HCT116 (cell line): ENCODE data around the gene CST11. TPM values are rescaled to one million over a fixed set of nuclear protein-coding genes. Genes with fewer than 3 reads are reported as not detected.

Source experiments
- ATAC-seq: fragments of 200-7000 bp; cut with Tn5 transposase; 2 replicates; pipeline ENCODE4 v1.9.1; 2020; ENCODE audit warnings: mild to moderate bottlenecking, moderate library complexity
- BruUV-seq: library from RNA; stranded (reverse); fragments of 400-500 nt; replicated peaks from 2 replicates; lab custom pipeline; 2021; lab: Mats Ljungman, UMichigan
- CTCF ChIA-PET: fragments of 300-600 bp; sonication (Branson Sonifier 250); formaldehyde crosslinking; loops from one replicate; lab custom pipeline; 2021; ENCODE audit warnings: antibody characterized with exemption; lab: Charles Lee
- POLR2A ChIA-PET: fragments of 300-600, 350-600 bp; sonication (Branson Sonifier 250); formaldehyde crosslinking; loops from one replicate; lab custom pipeline; 2021; ENCODE audit warnings: antibody characterized with exemption; lab: Charles Lee
- RAD21 ChIA-PET, 2 experiments: fragments of 300-600 bp; sonication (Branson Sonifier 250); formaldehyde crosslinking; loops; one replicate each; lab custom pipeline; 2023; ENCODE audit warnings: low total read pairs in 2 of 2; ENCODE audit not compliant: uncharacterized antibody in 2 of 2, unreplicated experiment in 2 of 2, low non-redundant PET in 1 of 2; lab: Charles Lee
- DNase-seq: peaks from one replicate; pipeline ENCODE4 v3.0.0-alpha.2; 2010; ENCODE audit warnings: low read depth, low spot score
- H2AFZ ChIP-seq: fragments of 200-600 bp; shearing (Covaris generic), sonication (generic); 2 replicates; pipeline ENCODE4 v1.6.1; 2017; ENCODE audit warnings: low read depth, mixed run types, mixed read lengths, antibody characterized with exemption, low read length; ENCODE audit not compliant: poor library complexity, severe bottlenecking
- H3K27ac ChIP-seq: 2 replicates; pipeline ENCODE4 v1.5.1; 2012; ENCODE audit warnings: low read depth, low read length
- H3K27me3 ChIP-seq: fragments of 200-600 bp; sonication (generic); 2 replicates; pipeline ENCODE4 v1.6.1; 2016; ENCODE audit warnings: mixed run types, low read length, mixed read lengths; ENCODE audit not compliant: insufficient read depth
- H3K36me3 ChIP-seq, 2 experiments: fragments of 200-500 bp in 1 of 2; fragments of 200-600 bp in 1 of 2; sonication (Bioruptor generic) in 1 of 2; sonication (generic) in 1 of 2; 2 replicates each; pipeline versions ENCODE4 v1.5.1 to v1.6.1; 2014 to 2016; ENCODE audit warnings: low read length in 2 of 2, inconsistent platforms in 1 of 2, mixed read lengths in 1 of 2, mixed run types in 1 of 2; ENCODE audit not compliant: insufficient read depth in 2 of 2, control insufficient read depth in 1 of 2
- H3K4me1 ChIP-seq, 2 experiments: fragments of 200-600 bp in 1 of 2; sonication (generic) in 1 of 2; 2 replicates each; pipeline versions ENCODE4 v1.5.1 to v1.6.1; 2012 to 2017; ENCODE audit warnings: low read length in 2 of 2, inconsistent platforms in 1 of 2, mild to moderate bottlenecking in 1 of 2, mixed read lengths in 1 of 2, mixed run types in 1 of 2, moderate library complexity in 1 of 2; ENCODE audit not compliant: insufficient read depth in 2 of 2, control insufficient read depth in 1 of 2
- H3K4me2 ChIP-seq: fragments of 200-600 bp; sonication (generic); 2 replicates; pipeline ENCODE4 v1.6.1; 2017; ENCODE audit warnings: mixed run types, low read length, mixed read lengths
- H3K4me3 ChIP-seq, 2 experiments: fragments of 200-600 bp in 1 of 2; sonication (generic) in 1 of 2; replicated peaks in 1 of 2; 2 replicates each; pipeline ENCODE4 v1.5.1; 2011 to 2016; ENCODE audit warnings: low read length in 2 of 2, control low read depth in 1 of 2, low read depth in 1 of 2, mild to moderate bottlenecking in 1 of 2, mixed read lengths in 1 of 2, mixed run types in 1 of 2
- H3K79me2 ChIP-seq: fragments of 200-600 bp; sonication (generic); 2 replicates; pipeline ENCODE4 v1.6.1; 2017; ENCODE audit warnings: mild to moderate bottlenecking, mixed run types, low read length, moderate library complexity, mixed read lengths; ENCODE audit not compliant: insufficient read depth
- H3K9ac ChIP-seq: fragments of 200-600 bp; sonication (generic); 2 replicates; pipeline ENCODE4 v1.6.1; 2016; ENCODE audit warnings: low read length, mixed read lengths
- H3K9me2 ChIP-seq: fragments of 200-600 bp; sonication (generic), shearing (Covaris generic); 2 replicates; pipeline ENCODE4 v1.6.1; 2017; ENCODE audit warnings: mixed run types, mild to moderate bottlenecking, moderate library complexity; ENCODE audit not compliant: insufficient read depth
- H3K9me3 ChIP-seq, 2 experiments: fragments of 200-500 bp in 1 of 2; fragments of 200-600 bp in 1 of 2; sonication (Bioruptor generic) in 1 of 2; sonication (generic) in 1 of 2; 2 replicates each; pipeline ENCODE4 v1.6.1; 2014 to 2017; ENCODE audit warnings: low read length in 2 of 2, mixed read lengths in 2 of 2, inconsistent platforms in 1 of 2, low read depth in 1 of 2, mild to moderate bottlenecking in 1 of 2, mixed run types in 1 of 2, moderate library complexity in 1 of 2; ENCODE audit not compliant: control insufficient read depth in 1 of 2, insufficient read depth in 1 of 2
- H4K20me1 ChIP-seq: fragments of 200-600 bp; sonication (generic), shearing (Covaris generic); 2 replicates; pipeline ENCODE4 v1.6.1; 2017; ENCODE audit warnings: mixed run types, mild to moderate bottlenecking, moderate library complexity; ENCODE audit not compliant: insufficient read depth
- CBX3 ChIP-seq: IDR thresholded peaks from 2 replicates; pipeline ENCODE4 v1.6.1; 2012; ENCODE audit warnings: low read depth
- CEBPB ChIP-seq: IDR thresholded peaks from 2 replicates; pipeline ENCODE4 v1.6.1; 2012; ENCODE audit warnings: low read depth
- EZH2phosphoT487 ChIP-seq: fragments of 200-600 bp; IDR thresholded peaks from 2 replicates; pipeline ENCODE4 v1.6.1; 2018; ENCODE audit warnings: antibody characterized with exemption, borderline replicate concordance
- FOSL1 ChIP-seq: IDR thresholded peaks from 2 replicates; pipeline ENCODE4 v1.6.1; 2012; ENCODE audit warnings: low read depth
- JUND ChIP-seq: IDR thresholded peaks from 2 replicates; pipeline ENCODE4 v1.6.1; 2012
- POLR2A ChIP-seq: IDR thresholded peaks from 2 replicates; pipeline ENCODE4 v1.7.0; 2011; ENCODE audit warnings: borderline replicate concordance; ENCODE audit not compliant: insufficient read depth, insufficient read length; ENCODE audit errors: extremely low read depth
- POLR2AphosphoS5 ChIP-seq: IDR thresholded peaks from 2 replicates; pipeline ENCODE4 v1.6.1; 2011; ENCODE audit warnings: mild to moderate bottlenecking, low read depth, low read length, moderate library complexity
- RAD21 ChIP-seq: IDR thresholded peaks from 2 replicates; pipeline ENCODE4 v1.6.1; 2012; ENCODE audit warnings: low read depth, mild to moderate bottlenecking
- SIN3A ChIP-seq: IDR thresholded peaks from 2 replicates; pipeline ENCODE4 v1.6.1; 2012; ENCODE audit warnings: low read depth
- SP1 ChIP-seq: IDR thresholded peaks from 2 replicates; pipeline ENCODE4 v1.6.1; 2012; ENCODE audit warnings: low read depth
- SRF ChIP-seq: IDR thresholded peaks from 2 replicates; pipeline ENCODE4 v1.6.1; 2012; ENCODE audit warnings: low read depth
- TCF7L2 ChIP-seq: IDR thresholded peaks from 2 replicates; pipeline ENCODE4 v1.7.0; 2011; ENCODE audit warnings: borderline replicate concordance, inconsistent platforms; ENCODE audit not compliant: insufficient read depth, insufficient read length; ENCODE audit errors: extremely low read depth
- YY1 ChIP-seq: IDR thresholded peaks from 2 replicates; pipeline ENCODE4 v1.6.1; 2011; ENCODE audit warnings: low read length, low read depth, moderate library complexity, mild to moderate bottlenecking; ENCODE audit not compliant: insufficient replicate concordance; ENCODE audit errors: extremely low read depth
- ZFX ChIP-seq: fragments of 450-650 bp; IDR thresholded peaks from 2 replicates; pipeline ENCODE4 v1.6.1; 2017
- intact Hi-C: fragments of 100-400 bp; cut with micrococcal nuclease; formaldehyde crosslinking; loops from 2 replicates; pipeline ENCODE4 v1.10.0; 2022
- total RNA-seq: library from RNA; stranded (reverse); gene quantifications from one replicate; pipeline ENCODE4 v1.2.1, GENCODE V29; 2021; ENCODE audit not compliant: unreplicated experiment
- TF ChIP-seq, protein P1 (sequence below), 3 experiments: fragments of 200-600 bp in 1 of 3; sonication (generic) in 1 of 3; IDR thresholded peaks in 2 of 3; conservative IDR thresholded peaks in 1 of 3; 2 replicates each; pipeline ENCODE4 v1.5.1; 2012 to 2017; ENCODE audit warnings: low read depth in 2 of 3, low read length in 2 of 3, antibody characterized with exemption in 1 of 3, borderline replicate concordance in 1 of 3, control low read depth in 1 of 3, mild to moderate bottlenecking in 1 of 3, mixed read lengths in 1 of 3, mixed run types in 1 of 3, moderate library complexity in 1 of 3; ENCODE audit not compliant: insufficient read depth in 1 of 3
- TF ChIP-seq, protein P2 (sequence below): IDR thresholded peaks from 2 replicates; pipeline ENCODE4 v1.6.1; 2011; ENCODE audit warnings: mild to moderate bottlenecking, low read length, moderate library complexity; ENCODE audit not compliant: insufficient replicate concordance; ENCODE audit errors: extremely low read depth
- TF ChIP-seq, protein P3 (sequence below): IDR thresholded peaks from 2 replicates; pipeline ENCODE4 v1.6.1; 2012
- TF ChIP-seq, protein P4 (sequence below): IDR thresholded peaks from 2 replicates; pipeline ENCODE4 v1.6.1; 2012; ENCODE audit warnings: low read depth

Gene CST11
- total RNA-seq, 1 experiment from 2014 or later: not detected

DNA sequence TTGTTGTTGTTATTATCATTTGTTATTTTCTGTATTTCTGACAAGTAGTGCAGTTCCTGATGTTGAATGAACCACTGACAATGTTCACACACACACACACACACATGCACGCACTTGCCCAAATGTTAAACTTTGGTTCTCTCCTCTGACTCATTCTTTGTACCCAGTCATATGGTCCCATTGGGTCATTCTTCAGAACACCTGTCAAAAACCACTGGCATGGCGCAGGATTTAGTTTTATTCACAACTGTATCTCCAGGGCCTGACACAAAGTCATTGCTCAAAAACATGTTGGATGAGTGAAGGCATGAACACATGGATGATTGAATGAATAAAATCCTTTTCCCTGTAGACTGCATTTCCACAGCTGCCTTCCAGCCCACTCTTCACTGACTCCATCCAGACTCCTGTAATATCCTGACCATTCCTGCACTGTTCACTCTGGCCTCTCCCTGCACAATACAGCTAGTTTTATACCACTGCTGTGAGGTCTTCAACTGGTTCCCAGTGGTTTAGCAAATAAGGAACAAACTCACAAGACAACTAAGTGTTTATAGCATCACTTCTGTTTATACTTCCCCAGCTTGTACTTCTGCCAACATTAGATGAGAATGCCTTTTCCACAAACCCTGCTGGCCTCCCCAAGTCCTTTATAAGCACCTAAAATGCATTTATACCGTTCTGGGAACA is 6.9 kb upstream of the CST11 start:
- no peak overlapping the region for H2AFZ ChIP-seq
- ChIA-PET POLR2A (no interaction called here), CTCF (interaction anchor here (2.0 kb wide), 1 partner anchor 17 kb away, joined by 5 read pairs; no protein-coding TSS in a partner anchor)

More for the DNA sequence above, 6.9 kb upstream of the CST11 start:
- no peaks in the 10 kb centered on the region; a peak in 1 of 4 replicates for H3K9me3 ChIP-seq
- RAD21 ChIA-PET: no interaction called here
- TF ChIP-seq, protein P1, sequence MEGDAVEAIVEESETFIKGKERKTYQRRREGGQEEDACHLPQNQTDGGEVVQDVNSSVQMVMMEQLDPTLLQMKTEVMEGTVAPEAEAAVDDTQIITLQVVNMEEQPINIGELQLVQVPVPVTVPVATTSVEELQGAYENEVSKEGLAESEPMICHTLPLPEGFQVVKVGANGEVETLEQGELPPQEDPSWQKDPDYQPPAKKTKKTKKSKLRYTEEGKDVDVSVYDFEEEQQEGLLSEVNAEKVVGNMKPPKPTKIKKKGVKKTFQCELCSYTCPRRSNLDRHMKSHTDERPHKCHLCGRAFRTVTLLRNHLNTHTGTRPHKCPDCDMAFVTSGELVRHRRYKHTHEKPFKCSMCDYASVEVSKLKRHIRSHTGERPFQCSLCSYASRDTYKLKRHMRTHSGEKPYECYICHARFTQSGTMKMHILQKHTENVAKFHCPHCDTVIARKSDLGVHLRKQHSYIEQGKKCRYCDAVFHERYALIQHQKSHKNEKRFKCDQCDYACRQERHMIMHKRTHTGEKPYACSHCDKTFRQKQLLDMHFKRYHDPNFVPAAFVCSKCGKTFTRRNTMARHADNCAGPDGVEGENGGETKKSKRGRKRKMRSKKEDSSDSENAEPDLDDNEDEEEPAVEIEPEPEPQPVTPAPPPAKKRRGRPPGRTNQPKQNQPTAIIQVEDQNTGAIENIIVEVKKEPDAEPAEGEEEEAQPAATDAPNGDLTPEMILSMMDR (IDR thresholded peaks at IDR 0.05 in 2 of 3, conservative IDR thresholded peaks at IDR 0.05 in 1 of 3; ENCODE audit: borderline replicate concordance in 1 of 3, insufficient read depth in 1 of 3, low read depth in 2 of 3, low read length in 2 of 3): no peak
- TF ChIP-seq POLR2AphosphoS5 (no peak), YY1 (no peak), SRF (no peak), EZH2phosphoT487 (no peak), ZFX (no peak), CEBPB (no peak), SP1 (no peak), JUND (no peak), CBX3 (no peak), TCF7L2 (no peak), RAD21 (no peak), POLR2A (no peak), SIN3A (no peak), FOSL1 (no peak)
- TF ChIP-seq, protein P2, sequence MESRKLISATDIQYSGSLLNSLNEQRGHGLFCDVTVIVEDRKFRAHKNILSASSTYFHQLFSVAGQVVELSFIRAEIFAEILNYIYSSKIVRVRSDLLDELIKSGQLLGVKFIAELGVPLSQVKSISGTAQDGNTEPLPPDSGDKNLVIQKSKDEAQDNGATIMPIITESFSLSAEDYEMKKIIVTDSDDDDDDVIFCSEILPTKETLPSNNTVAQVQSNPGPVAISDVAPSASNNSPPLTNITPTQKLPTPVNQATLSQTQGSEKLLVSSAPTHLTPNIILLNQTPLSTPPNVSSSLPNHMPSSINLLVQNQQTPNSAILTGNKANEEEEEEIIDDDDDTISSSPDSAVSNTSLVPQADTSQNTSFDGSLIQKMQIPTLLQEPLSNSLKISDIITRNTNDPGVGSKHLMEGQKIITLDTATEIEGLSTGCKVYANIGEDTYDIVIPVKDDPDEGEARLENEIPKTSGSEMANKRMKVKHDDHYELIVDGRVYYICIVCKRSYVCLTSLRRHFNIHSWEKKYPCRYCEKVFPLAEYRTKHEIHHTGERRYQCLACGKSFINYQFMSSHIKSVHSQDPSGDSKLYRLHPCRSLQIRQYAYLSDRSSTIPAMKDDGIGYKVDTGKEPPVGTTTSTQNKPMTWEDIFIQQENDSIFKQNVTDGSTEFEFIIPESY: no peak
- TF ChIP-seq, protein P3, sequence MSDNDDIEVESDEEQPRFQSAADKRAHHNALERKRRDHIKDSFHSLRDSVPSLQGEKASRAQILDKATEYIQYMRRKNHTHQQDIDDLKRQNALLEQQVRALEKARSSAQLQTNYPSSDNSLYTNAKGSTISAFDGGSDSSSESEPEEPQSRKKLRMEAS: no peak
- TF ChIP-seq, protein P4, sequence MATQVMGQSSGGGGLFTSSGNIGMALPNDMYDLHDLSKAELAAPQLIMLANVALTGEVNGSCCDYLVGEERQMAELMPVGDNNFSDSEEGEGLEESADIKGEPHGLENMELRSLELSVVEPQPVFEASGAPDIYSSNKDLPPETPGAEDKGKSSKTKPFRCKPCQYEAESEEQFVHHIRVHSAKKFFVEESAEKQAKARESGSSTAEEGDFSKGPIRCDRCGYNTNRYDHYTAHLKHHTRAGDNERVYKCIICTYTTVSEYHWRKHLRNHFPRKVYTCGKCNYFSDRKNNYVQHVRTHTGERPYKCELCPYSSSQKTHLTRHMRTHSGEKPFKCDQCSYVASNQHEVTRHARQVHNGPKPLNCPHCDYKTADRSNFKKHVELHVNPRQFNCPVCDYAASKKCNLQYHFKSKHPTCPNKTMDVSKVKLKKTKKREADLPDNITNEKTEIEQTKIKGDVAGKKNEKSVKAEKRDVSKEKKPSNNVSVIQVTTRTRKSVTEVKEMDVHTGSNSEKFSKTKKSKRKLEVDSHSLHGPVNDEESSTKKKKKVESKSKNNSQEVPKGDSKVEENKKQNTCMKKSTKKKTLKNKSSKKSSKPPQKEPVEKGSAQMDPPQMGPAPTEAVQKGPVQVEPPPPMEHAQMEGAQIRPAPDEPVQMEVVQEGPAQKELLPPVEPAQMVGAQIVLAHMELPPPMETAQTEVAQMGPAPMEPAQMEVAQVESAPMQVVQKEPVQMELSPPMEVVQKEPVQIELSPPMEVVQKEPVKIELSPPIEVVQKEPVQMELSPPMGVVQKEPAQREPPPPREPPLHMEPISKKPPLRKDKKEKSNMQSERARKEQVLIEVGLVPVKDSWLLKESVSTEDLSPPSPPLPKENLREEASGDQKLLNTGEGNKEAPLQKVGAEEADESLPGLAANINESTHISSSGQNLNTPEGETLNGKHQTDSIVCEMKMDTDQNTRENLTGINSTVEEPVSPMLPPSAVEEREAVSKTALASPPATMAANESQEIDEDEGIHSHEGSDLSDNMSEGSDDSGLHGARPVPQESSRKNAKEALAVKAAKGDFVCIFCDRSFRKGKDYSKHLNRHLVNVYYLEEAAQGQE: no peak
- DNase-seq (no peak), ATAC-seq (no peak)
- no peak overlapping the region for H3K4me2 ChIP-seq
- no peak overlapping the region for H3K4me3 ChIP-seq
- no peak overlapping the region for H3K27ac ChIP-seq
- no peaks in the 10 kb centered on the region for H3K79me2 ChIP-seq
- BruUV-seq: no TSS peak
- intact Hi-C loops: no loop called here
- H4K20me1 ChIP-seq: no peaks in the 10 kb centered on the region
- H3K9me2 ChIP-seq: no peaks in the 10 kb centered on the region
- H3K36me3 ChIP-seq: no peaks in the 10 kb centered on the region
- H3K27me3 ChIP-seq: peaks cover 28% of the 10 kb centered on the region; the same call in 1 of the 2 replicates
- H3K9ac ChIP-seq: no peak overlapping the region
- H3K4me1 ChIP-seq: no peaks in the 10 kb centered on the region
